Small intestine (tissue), 7 donors: ENCODE data around the gene SDHAF3. TPM values are rescaled to one million over a fixed set of nuclear protein-coding genes. Genes with fewer than 3 reads are reported as not detected.
"Not testable (repeated sequence)": the region's sequence is repeated elsewhere in the genome, so short reads cannot be mapped to it uniquely, and the experiment has no call there.

Source experiments
- DNase-seq, 2 donors: peaks; one replicate each; pipeline versions ENCODE4 v3.0.0 to v3.0.0-alpha.2; 2013
- FAIRE-seq: peaks from 2 replicates; lab custom pipeline; 2012; peaks lifted over from hg19 to GRCh38; lab: Jason Lieb, UNC
- H3K27ac ChIP-seq, 3 donors: one replicate each; pipeline ENCODE4 v1.5.1; 2013; ENCODE audit warnings: low read length in 2 of 3, mild to moderate bottlenecking in 2 of 3, control low read depth in 1 of 3, inconsistent platforms in 1 of 3, low read depth in 1 of 3, moderate library complexity in 1 of 3
- H3K27me3 ChIP-seq, 3 donors: one replicate each; pipeline ENCODE4 v1.6.1; 2013; ENCODE audit warnings: low read length in 3 of 3, inconsistent platforms in 1 of 3; ENCODE audit not compliant: control insufficient read depth in 3 of 3, insufficient read depth in 3 of 3
- H3K36me3 ChIP-seq, 3 donors: one replicate each; pipeline ENCODE4 v1.6.1; 2013; ENCODE audit warnings: low read length in 3 of 3, inconsistent platforms in 1 of 3, low read depth in 1 of 3, mild to moderate bottlenecking in 1 of 3, moderate library complexity in 1 of 3; ENCODE audit not compliant: control insufficient read depth in 3 of 3, insufficient read depth in 2 of 3
- H3K4me1 ChIP-seq, 3 donors: one replicate each; pipeline ENCODE4 v1.6.1; 2013; ENCODE audit warnings: low read length in 2 of 3, inconsistent platforms in 1 of 3, low read depth in 1 of 3, mild to moderate bottlenecking in 1 of 3, moderate library complexity in 1 of 3; ENCODE audit not compliant: control insufficient read depth in 3 of 3, insufficient read depth in 2 of 3
- H3K4me3 ChIP-seq, 3 donors: one replicate each; pipeline ENCODE4 v1.5.1; 2013; ENCODE audit warnings: low read length in 3 of 3, control low read depth in 1 of 3, inconsistent platforms in 1 of 3, low read depth in 1 of 3, mild to moderate bottlenecking in 1 of 3, moderate library complexity in 1 of 3
- H3K9me3 ChIP-seq, 2 donors: one replicate each; pipeline ENCODE4 v1.6.1; 2013; ENCODE audit warnings: low read depth in 1 of 2, low read length in 1 of 2; ENCODE audit not compliant: control insufficient read depth in 2 of 2, insufficient read depth in 1 of 2
- WGBS, 3 donors: extraction: QIAGEN DNeasy Blood & Tissue Kit; methylation state at CpG; one replicate each; pipeline ENCODE4 v1.1.7; 2013; 5-methylcytosine and 5-hydroxymethylcytosine counted together
- polyA plus RNA-seq, 4 donors: library from polyadenylated mRNA; stranded (reverse) in 3 of 4; unstranded in 1 of 4; fragments of 200-250 nt in 3 of 4; fragments of 120-200 nt in 1 of 4; gene quantifications; one replicate each; pipeline versions ENCODE4 v1.2.1 to v1.2.3, GENCODE V29; 2013
- donor health status: healthy with polysubstance abuse.
- donor health status: control.
- donor health status: control.
- donor health status: Bipolar disorder and iron deficiency.
- donor health status: healthy.

SDHAF3 gene
- polyA plus RNA-seq, 4 donors, result 18.9 to 27.5 (median 20.4) TPM

GRCh38 chr7:97116308-97116707, 1.2 kb upstream of the SDHAF3 start:
- no peaks in the 10 kb centered on the region for H3K9me3 ChIP-seq
- FAIRE-seq (no peak), DNase-seq (no peak)
- WGBS, 3 donors, result 84 to 95% (median 91%) methylated on average over 5 of the region's 5 CpGs
- no peaks in the 10 kb centered on the region for H3K4me1 ChIP-seq
- H3K4me3 ChIP-seq, result no peak overlapping the region
- H3K36me3 ChIP-seq, result no peaks in the 10 kb centered on the region
- peaks cover 0 to 3% (median 0%) of the 10 kb centered on the region in 3 donors for H3K27me3 ChIP-seq
- no peak overlapping the region for H3K27ac ChIP-seq

GRCh38 chr7:97117035-97117371, 495 bp upstream of the SDHAF3 start:
- H3K4me3 ChIP-seq, result peak overlapping the region in 2 of 3 donors; percentile 66 to 73
- FAIRE-seq (no peak), DNase-seq (no peak)
- peak overlapping the region; percentile 20 to 91 (median 90) for H3K27ac ChIP-seq
- WGBS, 3 donors, result 67 to 72% (median 67%) methylated on average over 9 of the region's 9 CpGs
- H3K9me3 ChIP-seq, result no peaks in the 10 kb centered on the region
- H3K36me3 ChIP-seq, result no peaks in the 10 kb centered on the region
- H3K4me1 ChIP-seq, result no peaks in the 10 kb centered on the region
- peaks cover 0 to 3% (median 0%) of the 10 kb centered on the region in 3 donors for H3K27me3 ChIP-seq

- FAIRE-seq (no peak), DNase-seq (peak; percentile 24 to 35)
- Histone ChIP-seq H3K36me3 (no peaks in the 10 kb centered on the region), H3K4me1 (no peaks in the 10 kb centered on the region), H3K9me3 (no peaks in the 10 kb centered on the region), H3K27me3 (peaks cover 0 to 3% (median 0%) of the 10 kb centered on the region in 3 donors), H3K27ac (peak overlapping the region in 1 of 3 donors; percentile 91), H3K4me3 (peak overlapping the region; percentile 58 to 73 (median 66))
- WGBS, 3 donors, result 10 to 15% (median 14%) methylated on average over 13 of the region's 13 CpGs
Measured at GRCh38 chr7:97118306-97118917, 914 bp downstream of the SDHAF3 start.

- Histone ChIP-seq H3K4me1 (no peaks in the 10 kb centered on the region), H3K27me3 (peaks cover 0 to 3% (median 0%) of the 10 kb centered on the region in 3 donors), H3K27ac (no peak overlapping the region), H3K4me3 (no peak overlapping the region), H3K9me3 (no peaks in the 10 kb centered on the region), H3K36me3 (no peaks in the 10 kb centered on the region)
- 87 to 90% (median 87%) methylated on average over 2 of the region's 2 CpGs for WGBS, 3 donors
- FAIRE-seq (no peak), DNase-seq (no peak)
Measured at GRCh38 chr7:97119747-97120146, 2.2 kb downstream of the SDHAF3 start.

- H3K36me3 ChIP-seq, result no peaks in the 10 kb centered on the region
- WGBS, 3 donors, result 87 to 93% (median 91%) methylated on average over 5 of the region's 5 CpGs
- no peaks in the 10 kb centered on the region for H3K9me3 ChIP-seq
- DNase-seq (no peak), FAIRE-seq (no peak)
- H3K4me3 ChIP-seq, result no peak overlapping the region
- H3K4me1 ChIP-seq, result no peaks in the 10 kb centered on the region
- no peak overlapping the region for H3K27ac ChIP-seq
- peaks cover 0 to 1% (median 0%) of the 10 kb centered on the region in 3 donors for H3K27me3 ChIP-seq
Measured at GRCh38 chr7:97120713-97121457, 3.4 kb downstream of the SDHAF3 start.

GRCh38 chr7:97123115-97123514, 5.6 kb downstream of the SDHAF3 start:
- H3K27me3 ChIP-seq, H3K9me3 ChIP-seq, H3K27ac ChIP-seq, DNase-seq, H3K36me3 ChIP-seq, H3K4me3 ChIP-seq, H3K4me1 ChIP-seq, FAIRE-seq: not testable (repeated sequence)
- 79 to 93% (median 84%) methylated on average over 2 of the region's 2 CpGs for WGBS, 3 donors

- Histone ChIP-seq H3K4me3 (no peak overlapping the region), H3K4me1 (no peaks in the 10 kb centered on the region), H3K9me3 (no peaks in the 10 kb centered on the region), H3K27me3 (no peaks in the 10 kb centered on the region), H3K36me3 (peaks cover 0 to 7% (median 0%) of the 10 kb centered on the region in 3 donors), H3K27ac (no peak overlapping the region)
- 87 to 91% (median 90%) methylated on average over 15 of the region's 15 CpGs for WGBS, 3 donors
- no peak for FAIRE-seq
- no peak for DNase-seq
Measured at GRCh38 chr7:97126483-97127171, 9.1 kb downstream of the SDHAF3 start.

GRCh38 chr7:97128736-97129135, 11.2 kb downstream of the SDHAF3 start:
- 85 to 100% (median 94%) methylated on average over 1 of the region's 1 CpG for WGBS, 3 donors
- FAIRE-seq (no peak), DNase-seq (no peak)
- Histone ChIP-seq H3K9me3 (no peaks in the 10 kb centered on the region), H3K27ac (no peak overlapping the region), H3K4me1 (no peaks in the 10 kb centered on the region), H3K27me3 (no peaks in the 10 kb centered on the region), H3K36me3 (peaks cover 0 to 7% (median 0%) of the 10 kb centered on the region in 3 donors), H3K4me3 (no peak overlapping the region)
